GM19397 (cell line): ENCODE results near the gene TAF10.

Source experiments
- ATAC-seq: cut with Tn5 transposase; IDR thresholded peaks from one replicate; pipeline ENCODE4 v1.9.1; 2021; ENCODE audit warnings: mild to moderate bottlenecking, moderate library complexity; ENCODE audit not compliant: unreplicated experiment

TAF10 gene

DNA sequence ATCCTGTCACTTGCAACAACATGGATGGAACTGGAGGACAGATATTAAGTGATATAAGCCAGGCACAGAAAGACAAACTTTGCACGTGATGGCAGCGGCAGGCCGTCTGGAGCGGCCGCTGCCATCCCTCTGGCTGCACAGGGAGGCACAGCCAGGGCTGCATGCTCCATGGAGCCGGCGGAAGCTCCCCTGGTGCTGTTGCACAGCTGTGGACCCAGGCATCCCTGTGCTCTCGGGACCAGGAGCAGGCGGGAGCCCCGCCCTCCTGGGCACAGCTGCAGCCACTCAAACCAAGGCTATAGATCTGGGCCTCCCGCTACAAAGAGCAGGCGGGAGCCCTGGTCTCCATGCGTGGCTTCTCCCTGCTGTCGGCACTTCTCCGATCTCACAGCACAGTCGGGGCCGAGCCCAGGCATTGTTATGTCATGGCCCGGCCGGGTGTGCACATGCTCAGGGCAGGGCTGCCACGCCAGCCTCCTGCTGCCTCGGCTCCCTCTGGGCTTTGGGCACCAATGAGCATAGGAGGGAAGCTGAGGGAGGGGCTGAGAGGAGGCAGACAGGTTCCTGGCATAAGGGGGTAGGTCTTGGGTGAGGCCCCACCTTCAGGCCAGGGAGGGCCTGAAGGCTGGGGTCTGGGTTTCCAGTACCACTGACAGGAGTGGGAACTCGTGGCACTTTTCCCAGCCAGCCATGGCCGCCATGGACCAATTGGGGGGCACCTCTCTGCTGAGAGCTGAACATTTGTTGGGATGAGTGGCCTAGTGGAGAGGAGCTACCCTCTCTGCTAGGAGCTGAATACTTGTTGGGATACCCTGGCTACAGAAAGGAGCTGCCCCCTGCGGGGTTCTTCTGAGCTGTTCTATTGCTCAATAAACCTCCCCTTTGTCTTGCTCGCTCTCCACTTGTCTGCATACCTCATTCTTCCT is 25.3 kb downstream of the TAF10 start:
- no peak for ATAC-seq

DNA sequence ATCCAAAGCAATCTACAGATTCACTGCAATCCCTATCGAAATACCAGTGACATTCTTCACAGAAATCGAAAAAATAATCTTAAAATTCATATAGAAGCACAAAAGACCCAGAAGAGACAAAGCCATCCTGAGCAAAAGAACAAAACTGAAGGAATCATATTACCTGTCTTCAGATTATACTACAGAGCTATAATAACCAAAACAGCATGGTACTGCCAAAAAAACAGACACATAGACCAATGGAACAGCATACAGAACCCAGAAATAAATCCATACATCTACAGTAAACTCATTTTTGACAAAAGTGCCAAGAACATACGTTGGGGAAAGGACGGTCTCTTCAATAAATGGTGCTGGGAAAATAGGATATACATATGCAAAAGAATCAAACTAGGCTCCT is 27.5 kb downstream of the TAF10 start:
- ATAC-seq: no peak

DNA sequence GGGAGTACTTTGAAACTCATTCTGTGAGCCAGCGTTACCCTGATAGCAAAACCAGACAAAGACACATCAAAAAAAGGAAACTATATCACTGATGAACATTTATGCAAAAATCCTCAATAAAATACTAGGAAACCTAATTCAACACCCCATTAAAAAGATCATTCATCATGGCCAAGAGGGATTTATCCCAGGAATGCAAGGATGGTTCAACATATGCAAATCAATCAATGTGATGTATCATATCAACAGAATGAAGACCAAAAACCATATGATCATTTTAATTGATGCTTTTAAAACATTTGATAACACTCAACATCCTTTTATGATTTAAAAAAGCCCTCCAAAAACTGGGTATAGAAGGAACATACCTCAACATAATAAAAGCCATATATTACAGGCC is 28.4 kb downstream of the TAF10 start:
- no peak for ATAC-seq

DNA sequence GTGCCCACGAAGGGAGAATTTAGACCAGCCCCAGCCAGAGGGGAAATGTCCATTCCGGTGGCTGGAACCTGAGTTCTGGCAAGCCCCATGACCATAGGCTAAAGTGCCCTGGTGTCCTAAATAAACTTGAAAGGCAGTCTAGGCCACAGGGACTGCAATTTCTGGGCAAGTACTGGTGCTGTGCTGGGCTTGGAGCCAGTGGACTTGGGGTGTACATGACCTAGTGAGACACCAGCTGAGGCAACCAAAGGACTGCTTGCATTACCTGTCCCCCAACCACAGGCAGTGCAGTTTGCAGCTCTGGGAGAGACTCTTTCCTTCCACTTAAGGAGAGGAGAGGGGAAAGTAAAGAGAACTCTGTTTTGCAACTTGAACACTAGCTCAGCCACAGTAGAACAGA is 32.3 kb downstream of the TAF10 start:
- ATAC-seq: no peak

DNA sequence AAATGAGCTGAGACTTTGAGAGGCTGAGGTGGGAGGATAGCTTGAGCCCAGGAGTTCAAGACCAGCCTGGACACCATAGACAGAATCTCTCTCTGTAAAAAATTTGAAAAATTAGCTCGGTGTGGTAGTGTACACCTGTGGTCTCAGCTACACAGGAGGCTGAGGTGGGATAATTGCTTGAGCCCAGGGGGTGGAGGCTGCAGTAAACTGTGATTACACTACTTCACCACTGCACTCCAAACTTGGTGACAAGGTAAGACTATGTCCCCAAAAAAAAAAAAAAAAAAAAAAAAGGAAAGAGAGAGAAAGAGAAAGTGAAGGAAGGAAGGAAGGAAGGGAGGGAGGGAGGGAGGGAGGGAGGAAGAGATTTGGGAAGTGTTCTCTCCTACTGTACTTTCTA is 33.9 kb downstream of the TAF10 start:
- ATAC-seq: no peak

DNA sequence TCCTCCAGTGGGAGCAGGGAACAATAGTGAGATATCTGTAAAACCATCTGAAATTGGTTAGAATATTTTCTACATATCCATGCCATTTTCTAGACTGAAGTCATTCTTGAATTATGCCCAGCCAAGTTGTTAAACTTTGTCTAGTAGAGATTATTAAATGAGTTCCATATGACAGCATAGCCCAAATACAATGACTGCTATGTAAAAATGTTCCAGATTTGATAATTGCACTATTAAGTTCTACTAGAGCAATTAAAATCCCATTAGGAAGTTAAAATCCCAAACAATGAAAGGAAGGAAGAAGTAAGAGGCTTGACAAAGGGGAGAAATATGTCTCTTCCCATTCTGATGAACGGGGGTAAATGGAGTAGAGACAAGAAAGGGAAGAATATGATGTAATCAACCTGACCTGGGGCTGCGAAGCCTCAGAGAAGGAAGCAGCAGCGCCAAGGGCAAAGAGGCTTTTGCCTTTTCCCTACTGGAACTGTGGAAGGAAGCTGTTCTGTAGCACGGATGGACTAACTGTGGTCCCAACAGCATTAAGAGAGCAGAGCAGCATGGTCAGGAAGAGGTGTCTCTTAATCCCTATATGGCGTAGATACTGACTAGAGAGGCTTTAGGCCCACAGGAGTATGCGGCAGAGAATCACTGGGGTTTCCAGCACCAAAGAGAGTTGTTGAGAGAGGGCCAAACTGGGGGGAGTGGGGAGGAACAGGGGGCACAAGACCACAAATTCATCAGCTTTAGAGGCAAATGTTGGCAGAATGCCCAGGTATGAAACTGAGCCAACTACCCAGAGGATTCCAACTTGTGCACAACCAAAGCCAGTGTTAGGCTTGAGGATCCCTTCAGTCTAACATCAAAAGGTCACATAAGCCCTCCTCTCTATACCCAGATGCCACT is 35.3 kb downstream of the TAF10 start:
- no peak for ATAC-seq

DNA sequence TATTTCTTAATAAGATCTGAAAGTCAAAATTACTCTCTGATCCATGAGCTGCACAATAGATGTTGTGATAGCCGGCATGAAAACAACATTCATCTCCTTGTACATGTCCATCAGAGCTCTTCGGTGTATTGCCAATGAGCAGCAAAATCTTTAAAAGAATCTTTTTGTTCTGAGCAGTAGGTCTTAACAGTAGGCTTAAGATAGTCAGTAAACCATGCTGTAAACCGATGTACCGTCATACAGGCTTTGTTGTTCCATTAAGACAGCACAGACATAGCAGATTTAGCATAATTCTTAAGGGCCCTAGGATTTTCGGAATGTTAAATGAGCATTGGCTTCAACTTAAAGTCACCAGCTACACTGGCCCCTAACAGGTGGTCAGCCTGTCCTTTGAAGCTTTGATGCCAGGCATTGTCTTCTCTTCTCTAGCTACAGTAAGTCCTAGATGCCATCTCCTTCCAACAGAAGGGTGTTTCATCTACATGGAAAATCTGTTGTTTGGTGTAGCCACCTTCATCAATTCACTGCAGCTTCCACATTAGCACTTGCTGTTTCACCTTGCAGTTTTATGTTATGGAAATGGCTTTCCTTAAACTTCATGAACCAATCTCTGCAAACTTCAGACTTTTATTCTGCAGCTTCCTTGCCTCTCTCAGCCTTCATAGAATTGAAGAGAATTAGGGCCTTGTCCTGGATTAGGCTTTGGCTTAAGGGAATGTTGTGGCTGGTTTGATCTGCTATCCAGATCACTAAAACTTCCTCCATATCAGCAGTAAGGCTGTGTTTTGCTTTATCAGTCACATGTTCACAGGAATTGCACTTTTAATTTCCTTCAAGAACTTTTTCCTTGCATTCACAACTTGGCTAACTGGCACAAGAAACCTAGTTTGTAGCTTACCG is 37.0 kb downstream of the TAF10 start:
- no peak for ATAC-seq

DNA sequence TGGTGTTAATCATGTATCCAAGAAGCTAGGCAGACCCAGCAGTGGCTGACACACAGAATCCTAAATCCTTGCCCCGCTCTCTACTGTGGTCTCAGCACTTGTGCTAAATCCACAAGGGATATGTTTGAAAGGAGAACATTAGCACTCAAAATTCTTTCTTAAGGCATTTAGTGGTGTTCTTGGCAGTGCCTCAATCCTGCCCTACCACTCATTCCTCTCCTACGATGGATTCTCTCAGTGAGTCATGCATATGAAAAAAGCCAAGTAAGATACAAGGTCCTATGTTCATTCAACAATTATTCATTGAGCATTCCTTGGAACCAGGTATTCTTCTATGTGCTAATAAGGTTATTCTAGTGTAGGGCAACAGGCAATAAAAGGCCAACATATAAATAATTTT is 39.8 kb downstream of the TAF10 start:
- ATAC-seq: no peak

DNA sequence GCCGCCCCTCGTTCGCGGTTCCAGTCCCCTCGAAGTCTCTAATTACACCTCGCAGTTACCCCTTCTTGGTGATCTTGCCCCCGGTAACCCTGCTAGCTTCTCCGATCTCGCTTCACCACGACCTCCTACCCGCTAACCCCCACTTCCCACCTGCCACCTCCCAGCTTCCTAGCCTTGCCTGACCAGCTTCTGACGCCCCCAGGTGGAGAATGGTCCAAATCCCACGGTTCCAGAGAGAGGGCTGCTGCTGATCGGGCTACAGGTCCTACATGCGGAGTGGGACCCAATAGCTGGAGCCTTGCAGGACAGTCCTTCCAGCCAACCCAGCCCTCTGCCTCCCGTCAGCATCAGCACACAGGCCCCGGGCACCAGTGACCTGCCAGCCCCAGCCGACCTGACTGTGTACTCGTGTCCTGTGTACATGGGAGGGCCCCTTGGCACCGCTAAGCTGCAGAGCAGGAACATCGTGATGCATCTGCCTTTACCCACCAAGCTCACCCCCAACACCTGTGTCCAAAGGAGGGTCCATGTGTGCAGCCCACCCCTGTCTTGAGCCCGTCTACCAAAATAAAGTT is 40.5 kb downstream of the TAF10 start:
- no peak for ATAC-seq

DNA sequence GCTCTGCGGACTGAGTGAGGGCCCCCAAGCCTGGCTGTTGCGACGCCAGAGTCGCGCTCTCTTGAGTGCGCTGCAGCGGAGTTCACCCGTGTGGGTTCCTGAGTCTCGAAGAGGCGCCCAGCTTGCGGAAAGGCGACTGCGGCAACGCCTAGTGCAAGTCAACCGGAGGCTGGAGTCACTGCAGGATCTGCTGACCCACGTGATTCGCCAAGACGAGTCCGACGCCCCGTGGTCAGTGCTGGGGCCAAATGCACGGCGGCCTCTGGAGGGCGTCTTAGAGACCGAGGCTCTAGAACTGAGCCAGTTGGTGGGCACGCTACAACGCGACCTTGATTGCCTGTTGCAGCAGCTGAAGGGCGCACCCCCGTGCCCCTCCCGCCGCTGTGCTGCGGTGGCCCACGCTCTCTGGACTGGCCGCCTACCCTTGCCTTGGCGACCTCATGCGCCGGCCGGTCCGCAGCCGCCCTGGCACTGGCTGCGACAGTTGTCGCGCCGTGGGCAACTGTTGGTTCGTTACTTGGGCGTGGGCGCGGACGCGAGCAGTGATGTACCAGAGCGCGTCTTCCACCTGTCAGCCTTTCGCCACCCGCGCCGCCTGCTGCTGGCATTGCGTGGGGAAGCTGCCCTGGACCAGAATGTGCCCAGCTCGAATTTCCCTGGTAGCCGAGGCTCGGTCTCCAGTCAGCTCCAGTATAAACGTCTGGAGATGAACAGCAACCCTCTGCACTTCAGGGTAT is 41.2 kb downstream of the TAF10 start:
- no peak for ATAC-seq

DNA sequence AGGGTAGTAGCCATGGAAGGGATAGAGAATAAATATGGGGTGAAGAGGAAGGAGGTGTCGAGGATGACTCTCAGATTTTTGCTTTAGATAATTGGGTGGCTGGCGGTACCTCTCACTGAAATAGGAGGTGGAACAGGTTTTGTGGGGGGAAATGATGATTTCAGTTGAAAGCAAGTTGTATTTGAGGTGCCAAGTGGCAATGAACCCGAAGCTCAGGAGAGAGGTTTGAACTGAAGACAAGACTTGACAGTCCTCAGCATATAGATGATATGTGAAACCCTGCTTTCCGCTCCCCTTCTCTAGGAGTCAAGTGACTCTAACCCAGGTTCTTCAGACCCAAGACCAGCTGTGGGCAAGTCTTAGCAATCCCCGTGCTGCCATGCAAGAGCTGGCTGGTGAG is 42.3 kb downstream of the TAF10 start:
- ATAC-seq: no peak

DNA sequence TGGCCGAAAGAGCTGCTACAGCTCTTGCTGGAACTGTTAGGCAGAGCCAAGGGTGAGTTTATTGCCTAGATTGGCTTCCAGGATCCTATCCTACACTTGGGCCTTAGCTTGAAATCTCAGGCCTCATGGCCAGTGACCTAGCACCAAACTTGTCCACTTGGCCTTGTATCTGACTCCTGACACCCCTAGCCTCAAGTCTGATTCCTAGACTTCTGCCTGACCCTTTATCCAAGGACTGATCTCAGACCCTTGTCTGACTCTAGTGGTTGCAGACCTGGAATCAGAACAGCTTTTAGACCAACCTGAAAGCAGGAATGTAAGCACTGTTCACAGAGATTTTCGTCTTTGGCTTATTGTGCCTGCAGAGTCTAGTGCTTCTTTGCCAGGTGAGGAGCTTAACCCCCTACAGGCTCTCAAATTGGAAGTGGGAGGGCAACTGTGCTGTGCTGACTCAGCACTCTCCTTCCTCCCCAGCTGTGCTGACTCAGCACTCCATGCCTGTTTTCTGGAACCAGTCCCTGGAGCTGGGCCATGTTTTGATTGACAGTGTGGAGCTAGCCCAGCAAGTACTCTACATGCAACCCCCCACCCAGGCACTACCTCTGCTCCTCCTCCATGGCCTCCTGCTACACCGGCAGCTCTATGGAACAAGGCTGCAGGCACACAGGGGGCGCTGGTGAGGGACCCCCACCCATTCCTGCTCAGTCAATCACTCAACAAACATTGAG is 43.7 kb downstream of the TAF10 start:
- ATAC-seq: no peak

DNA sequence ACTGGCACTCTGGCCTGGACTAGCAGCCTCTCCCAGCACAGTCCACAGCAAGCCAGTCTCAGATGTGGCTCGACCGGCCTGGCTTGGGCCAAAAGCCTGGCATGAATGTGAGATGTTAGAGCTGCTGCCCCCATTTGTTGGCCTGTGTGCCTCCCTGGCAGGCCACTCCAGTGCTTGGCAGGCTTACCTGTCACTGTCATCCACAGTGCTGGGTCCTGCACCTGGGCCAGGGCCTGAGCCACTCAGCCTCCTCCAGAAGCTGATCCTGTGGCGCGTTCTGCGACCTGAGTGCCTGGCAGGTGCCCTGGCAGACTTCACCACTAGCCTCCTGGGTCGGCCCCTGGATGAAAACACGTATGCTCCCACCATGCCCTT is 44.7 kb downstream of the TAF10 start:
- ATAC-seq: no peak

DNA sequence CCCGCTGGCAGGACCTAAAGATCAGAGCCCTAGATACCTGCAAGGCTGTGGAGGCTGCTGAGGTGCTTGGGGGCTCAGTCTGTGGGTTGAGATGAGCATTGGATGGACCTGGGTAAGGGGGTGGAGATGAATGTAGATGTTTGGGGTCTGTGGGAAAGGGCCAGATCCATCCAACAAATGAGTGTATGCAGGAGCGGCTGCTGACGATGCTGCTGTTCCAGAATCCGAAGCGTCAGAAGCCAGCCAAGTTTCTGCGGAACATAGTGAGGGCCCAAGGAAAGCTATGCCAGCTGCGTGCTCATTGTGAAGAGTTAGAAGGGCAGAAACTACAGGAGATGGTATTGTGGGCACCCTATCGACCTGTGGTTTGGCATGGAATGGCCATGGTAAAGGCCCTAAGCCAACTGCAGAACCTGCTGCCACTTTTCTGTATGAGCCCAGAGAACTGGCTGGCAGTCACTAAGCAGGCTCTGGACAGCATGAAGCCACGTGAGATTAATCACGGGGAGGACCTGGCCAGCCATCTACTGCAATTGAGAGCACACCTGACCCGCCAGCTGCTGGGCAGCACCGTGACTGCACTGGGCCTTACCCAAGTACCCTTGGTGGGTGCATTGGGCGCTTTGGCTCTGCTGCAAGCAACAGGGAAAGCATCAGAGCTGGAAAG is 45.2 kb downstream of the TAF10 start:
- no peak for ATAC-seq

DNA sequence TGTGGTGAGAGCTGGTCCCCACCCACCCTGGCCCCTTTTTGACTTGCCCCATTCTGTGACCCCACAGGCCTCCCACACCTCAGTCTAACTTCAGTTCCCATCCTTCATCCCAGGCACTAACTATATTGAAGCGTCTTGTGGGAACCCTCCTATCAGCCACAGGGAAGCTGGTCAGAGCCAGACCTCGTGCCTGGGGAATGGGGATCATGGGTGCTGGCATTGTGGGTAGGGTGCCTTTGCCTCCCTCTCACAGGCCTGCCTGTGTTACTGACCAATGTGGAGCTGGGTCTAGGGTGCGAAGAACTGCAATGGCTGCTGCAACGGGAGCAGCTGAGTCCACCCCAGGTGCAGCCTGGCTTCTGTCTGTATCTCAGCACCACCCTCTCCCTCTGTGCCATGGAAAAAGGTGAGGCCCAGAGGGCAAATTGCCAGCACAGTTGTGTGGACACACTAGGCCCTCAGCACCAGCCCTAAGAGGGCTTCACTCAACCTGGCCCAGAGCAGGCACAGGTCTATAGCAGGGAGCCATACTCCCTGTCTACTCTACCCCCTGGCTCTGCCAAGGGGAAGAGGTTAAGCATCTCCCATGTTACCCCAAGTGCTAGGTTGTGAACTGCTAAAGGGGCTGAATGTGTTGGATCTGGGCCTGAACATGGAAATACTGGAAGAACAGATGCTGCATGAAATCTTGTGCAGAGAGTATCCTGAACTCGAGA is 45.9 kb downstream of the TAF10 start:
- ATAC-seq: no peak

DNA sequence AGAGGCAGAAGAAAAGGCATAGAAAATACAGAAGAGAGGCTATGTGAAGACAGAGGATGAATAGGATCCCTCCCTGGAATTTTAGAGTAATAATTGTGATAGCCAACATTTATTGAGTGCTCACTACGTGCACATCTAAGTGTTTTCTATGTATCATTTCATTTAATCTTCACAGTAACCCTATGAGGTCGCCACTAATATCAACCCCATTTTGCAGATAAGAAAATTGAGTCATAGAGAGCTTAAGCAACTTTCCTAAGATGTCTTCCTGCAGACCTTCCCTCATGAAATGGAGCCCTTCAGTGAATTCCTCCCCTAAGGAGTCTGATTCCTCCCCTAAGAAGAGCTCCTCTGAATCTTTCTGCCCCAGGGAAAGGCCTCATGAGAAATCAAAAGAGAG is 46.7 kb downstream of the TAF10 start:
- ATAC-seq: no peak

DNA sequence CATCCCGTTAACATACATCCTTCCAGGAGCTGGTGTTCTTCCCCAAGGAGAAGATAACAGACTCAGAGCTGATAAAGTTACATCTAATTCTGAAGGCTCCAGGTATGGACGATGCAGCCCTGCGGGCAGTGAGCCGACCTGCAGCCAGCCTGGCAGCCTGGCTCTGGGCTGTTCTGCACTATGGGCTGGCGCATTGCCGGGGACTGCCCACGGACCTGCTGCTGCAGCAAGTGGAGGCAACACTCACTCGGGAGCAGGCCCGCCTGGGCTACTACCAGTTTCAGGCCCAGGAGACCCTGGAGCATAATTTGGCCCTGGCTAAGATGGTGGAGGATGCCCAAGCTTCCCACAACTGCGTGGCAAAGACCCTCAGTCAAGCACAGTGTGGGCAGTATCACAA is 48.3 kb downstream of the TAF10 start:
- no peak for ATAC-seq

DNA sequence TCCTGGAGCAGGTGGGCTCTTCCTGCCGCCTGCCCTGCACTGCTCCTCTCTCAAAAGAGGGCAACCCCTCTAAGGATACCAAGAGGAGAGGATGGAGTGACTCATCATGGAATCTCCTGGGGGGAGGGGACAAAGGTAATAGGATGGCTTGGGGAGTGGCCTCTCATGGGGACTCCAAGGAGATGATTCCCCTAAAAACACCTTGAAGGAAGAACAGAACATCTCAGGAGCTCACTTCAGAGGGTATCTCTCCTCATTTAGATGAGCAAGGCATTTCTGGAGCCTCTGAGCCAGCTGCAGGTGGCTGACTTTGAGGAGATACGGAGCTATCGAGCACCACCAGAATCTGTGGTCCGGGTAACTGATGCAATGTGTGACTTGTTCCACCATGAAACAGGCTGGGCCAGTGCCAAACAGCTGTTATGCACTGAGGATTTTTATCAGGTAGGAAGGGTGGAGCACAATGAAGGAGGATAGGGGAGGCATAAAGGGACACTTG is 48.8 kb downstream of the TAF10 start:
- no peak for ATAC-seq
